Liver (tissue), 9 donors: Measurements from ENCODE around the gene CEP135. TPM values are rescaled to one million over a fixed set of nuclear protein-coding genes. Genes with fewer than 3 reads are reported as not detected.

Experiments used
- DNase-seq: peaks from one replicate; pipeline ENCODE4 v3.0.0-alpha.2; 2017; ENCODE audit warnings: low spot score
- H3K27ac ChIP-seq, 2 donors: one replicate each; pipeline ENCODE4 v1.7.0; 2013; ENCODE audit warnings: inconsistent platforms in 2 of 2, low read length in 2 of 2, control low read depth in 1 of 2, low read depth in 1 of 2, mild to moderate bottlenecking in 1 of 2
- H3K27me3 ChIP-seq, 4 donors: one replicate each; pipeline versions ENCODE4 v1.6.1 to v1.7.0; 2013; ENCODE audit warnings: low read length in 3 of 4, inconsistent platforms in 1 of 4, mild to moderate bottlenecking in 1 of 4, moderate library complexity in 1 of 4; ENCODE audit not compliant: control insufficient read depth in 4 of 4, insufficient read depth in 4 of 4
- H3K36me3 ChIP-seq, 4 donors: one replicate each; pipeline versions ENCODE4 v1.6.1 to v1.7.0; 2013; ENCODE audit warnings: low read length in 3 of 4, mild to moderate bottlenecking in 3 of 4, low read depth in 1 of 4, moderate library complexity in 1 of 4; ENCODE audit not compliant: control insufficient read depth in 4 of 4, insufficient read depth in 3 of 4
- H3K4me1 ChIP-seq, 4 donors: one replicate each; pipeline versions ENCODE4 v1.6.1 to v1.7.0; 2013; ENCODE audit warnings: low read length in 3 of 4, mild to moderate bottlenecking in 3 of 4, moderate library complexity in 1 of 4; ENCODE audit not compliant: control insufficient read depth in 4 of 4, insufficient read depth in 4 of 4
- H3K4me3 ChIP-seq, 3 donors: one replicate each; pipeline versions ENCODE4 v1.6.1 to v1.7.0; 2013; ENCODE audit warnings: low read length in 3 of 3, control low read depth in 1 of 3, low read depth in 1 of 3, mild to moderate bottlenecking in 1 of 3
- H3K9ac ChIP-seq, 2 donors: one replicate each; pipeline ENCODE4 v1.7.0; 2013; ENCODE audit warnings: low read length in 2 of 2, mild to moderate bottlenecking in 2 of 2, moderate library complexity in 2 of 2, control low read depth in 1 of 2, low read depth in 1 of 2
- H3K9me3 ChIP-seq, 4 donors: one replicate each; pipeline versions ENCODE4 v1.6.1 to v1.7.0; 2013; ENCODE audit warnings: low read length in 3 of 4; ENCODE audit not compliant: control insufficient read depth in 4 of 4
- ATF3 ChIP-seq: IDR thresholded peaks from 2 replicates; pipeline ENCODE4 v1.6.1; 2016; ENCODE audit warnings: antibody characterized with exemption
- CTCF ChIP-seq: fragments of 150-350 bp; IDR thresholded peaks from 2 replicates; pipeline ENCODE4 v1.5.1; 2017; ENCODE audit warnings: improper control_type of control experiment, low read depth, low read length; ENCODE audit not compliant: missing input control
- EGR1 ChIP-seq, 2 donors: IDR thresholded peaks; 2 replicates each; pipeline ENCODE4 v1.6.1; 2016 to 2018; ENCODE audit warnings: antibody characterized with exemption in 2 of 2, low read depth in 2 of 2
- FOXA2 ChIP-seq: IDR thresholded peaks from 2 replicates; pipeline ENCODE4 v1.6.1; 2016; ENCODE audit warnings: antibody characterized with exemption
- GABPA ChIP-seq, 2 donors: IDR thresholded peaks in 1 of 2; conservative IDR thresholded peaks in 1 of 2; 2 replicates each; pipeline ENCODE4 v1.6.1; 2016; ENCODE audit warnings: antibody characterized with exemption in 2 of 2, mild to moderate bottlenecking in 1 of 2, moderate library complexity in 1 of 2
- HNF4A ChIP-seq, 2 donors: conservative IDR thresholded peaks; 2 replicates each; pipeline ENCODE4 v1.6.1; 2016; ENCODE audit warnings: antibody characterized with exemption in 2 of 2, mild to moderate bottlenecking in 2 of 2
- HNF4G ChIP-seq: IDR thresholded peaks from 2 replicates; pipeline ENCODE4 v1.6.1; 2016; ENCODE audit warnings: antibody characterized with exemption
- JUND ChIP-seq, 2 donors: IDR thresholded peaks; 2 replicates each; pipeline ENCODE4 v1.6.1; 2016; ENCODE audit warnings: antibody characterized with exemption in 2 of 2
- MAX ChIP-seq: IDR thresholded peaks from 2 replicates; pipeline ENCODE4 v1.6.1; 2016; ENCODE audit warnings: antibody characterized with exemption
- NR2F2 ChIP-seq: IDR thresholded peaks from 2 replicates; pipeline ENCODE4 v1.6.1; 2016; ENCODE audit warnings: antibody characterized with exemption
- RAD21 ChIP-seq, 2 donors: IDR thresholded peaks; 2 replicates each; pipeline ENCODE4 v1.6.1; 2016; ENCODE audit warnings: antibody characterized with exemption in 2 of 2, mild to moderate bottlenecking in 2 of 2
- REST ChIP-seq: IDR thresholded peaks from 2 replicates; pipeline ENCODE4 v1.6.1; 2016; ENCODE audit warnings: antibody characterized with exemption, mild to moderate bottlenecking
- SP1 ChIP-seq: IDR thresholded peaks from 2 replicates; pipeline ENCODE4 v1.6.1; 2018; ENCODE audit warnings: antibody characterized with exemption, mild to moderate bottlenecking
- TAF1 ChIP-seq: conservative IDR thresholded peaks from 2 replicates; pipeline ENCODE4 v1.6.1; 2016; ENCODE audit warnings: antibody characterized with exemption, mild to moderate bottlenecking
- YY1 ChIP-seq: IDR thresholded peaks from 2 replicates; pipeline ENCODE4 v1.6.1; 2016; ENCODE audit warnings: antibody characterized with exemption, mild to moderate bottlenecking
- ZBTB33 ChIP-seq: IDR thresholded peaks from 2 replicates; pipeline ENCODE4 v1.6.1; 2016; ENCODE audit warnings: antibody characterized with exemption
- WGBS: extraction: QIAGEN DNeasy Blood & Tissue Kit; methylation state at CpG from one replicate; pipeline ENCODE4 v1.1.7; 2013; 5-methylcytosine and 5-hydroxymethylcytosine counted together
- polyA plus RNA-seq, 2 donors: library from polyadenylated mRNA; stranded (reverse) in 1 of 2; unstranded in 1 of 2; fragments of 200-250 nt in 1 of 2; fragments of >200 nt in 1 of 2; fragmentation: Nextera tagmentation in 1 of 2; extraction: Ambion mirVana in 1 of 2; gene quantifications; one replicate each; pipeline versions ENCODE4 v1.2.1 to v1.2.3, GENCODE V29; 2013 to 2015
- total RNA-seq, 2 donors: library from RNA; depleted of rRNA; stranded (reverse); fragments of >200 nt; gene quantifications; one replicate each; pipeline ENCODE4 v1.2.3, GENCODE V29; 2014
- donor health status: healthy.
- donor health status: healthy.
- donor health status: healthy.
- donor health status: healthy.
- donor health status: healthy.

The CEP135 gene
- total and polyA plus RNA-seq, 4 donors: 0.47 to 9.8 (median 1.9) TPM

- TF ChIP-seq MAX (no peak), SP1 (no peak), YY1 (no peak), HNF4G (no peak), RAD21 (IDR thresholded peaks at IDR 0.05) (no peak)
- DNase-seq: no peak
- WGBS: 47% methylated on average over 1 of the region's 1 CpG
Observed at GRCh38 chr4:56055991-56056390, 107.2 kb downstream of the CEP135 start.

GRCh38 chr4:56058555-56058954 lies 109.8 kb downstream of the CEP135 start:
- Histone ChIP-seq H3K4me3 (no peak overlapping the region), H3K9me3 (no peaks in the 10 kb centered on the region), H3K27ac (no peak overlapping the region), H3K27me3 (no peaks in the 10 kb centered on the region), H3K4me1 (no peaks in the 10 kb centered on the region), H3K36me3 (no peaks in the 10 kb centered on the region), H3K9ac (no peak overlapping the region)
- DNase-seq: no peak
- TF ChIP-seq JUND (IDR thresholded peaks at IDR 0.05): no peak
- no peak for TF ChIP-seq SP1
- no peak for TF ChIP-seq ZBTB33
- no peak for TF ChIP-seq RAD21 (IDR thresholded peaks at IDR 0.05)
- no peak for TF ChIP-seq FOXA2
- TF ChIP-seq HNF4G: no peak
- no peak for TF ChIP-seq NR2F2
- no peak for TF ChIP-seq ATF3
- no peak for TF ChIP-seq GABPA (IDR thresholded peaks at IDR 0.05 in 1 of 2, conservative IDR thresholded peaks at IDR 0.05 in 1 of 2)
- TF ChIP-seq HNF4A (conservative IDR thresholded peaks at IDR 0.05): no peak
- TF ChIP-seq TAF1: no peak
- no peak for TF ChIP-seq CTCF
- no peak for TF ChIP-seq MAX
- no peak for TF ChIP-seq YY1
- TF ChIP-seq EGR1 (IDR thresholded peaks at IDR 0.05; ENCODE audit: low read depth in 2 of 2): no peak
- no peak for TF ChIP-seq REST
- WGBS: 87% methylated on average over 2 of the region's 2 CpGs

More at GRCh38 chr4:56055991-56056390, 107.2 kb downstream of the CEP135 start:
- Histone ChIP-seq H3K27ac (no peak overlapping the region), H3K27me3 (peaks cover 0 to 8% (median 4%) of the 10 kb centered on the region in 4 donors), H3K4me3 (no peak overlapping the region), H3K36me3 (no peaks in the 10 kb centered on the region), H3K4me1 (no peaks in the 10 kb centered on the region), H3K9ac (no peak overlapping the region), H3K9me3 (no peaks in the 10 kb centered on the region)
